Activated CD4-positive, alpha-beta T cell treated with anti-CD3 and anti-CD28 coated beads, Interleukin-2, amount 50 U/mL, for 16 hours (primary cell): ENCODE results near the gene OTX1.

Source experiments
- DNase-seq: peaks from one replicate; pipeline ENCODE4 v3.0.0-alpha.2; 2020

The OTX1 gene

GRCh38 chr2:63047321-63048279, 3.0 kb upstream of the OTX1 start:
- DNase-seq: no peak

- no peak for DNase-seq
Measured at GRCh38 chr2:63048367-63049171, 2.1 kb upstream of the OTX1 start.

- no peak for DNase-seq
Measured at GRCh38 chr2:63049211-63049969, 1.2 kb upstream of the OTX1 start.

DNA sequence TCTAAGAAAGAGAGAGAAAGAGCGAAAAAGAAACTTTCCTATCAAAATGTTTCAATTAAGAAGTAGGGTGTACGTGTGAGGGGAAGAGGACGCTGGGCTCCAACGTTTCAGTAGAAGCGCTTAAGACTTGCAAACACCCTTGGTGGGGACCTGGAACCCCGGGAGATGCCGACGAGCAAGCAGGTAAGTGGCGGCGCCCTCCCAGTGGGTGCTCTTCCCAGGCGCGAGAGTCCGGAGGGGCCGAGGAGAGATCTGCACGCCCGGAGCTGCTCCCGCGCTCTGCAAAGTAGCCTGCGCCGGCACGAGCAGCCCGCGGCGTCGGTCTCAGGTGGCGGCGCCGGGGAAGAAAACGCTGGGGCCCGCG, 678 bp upstream of the OTX1 start:
- DNase-seq: no peak

DNA sequence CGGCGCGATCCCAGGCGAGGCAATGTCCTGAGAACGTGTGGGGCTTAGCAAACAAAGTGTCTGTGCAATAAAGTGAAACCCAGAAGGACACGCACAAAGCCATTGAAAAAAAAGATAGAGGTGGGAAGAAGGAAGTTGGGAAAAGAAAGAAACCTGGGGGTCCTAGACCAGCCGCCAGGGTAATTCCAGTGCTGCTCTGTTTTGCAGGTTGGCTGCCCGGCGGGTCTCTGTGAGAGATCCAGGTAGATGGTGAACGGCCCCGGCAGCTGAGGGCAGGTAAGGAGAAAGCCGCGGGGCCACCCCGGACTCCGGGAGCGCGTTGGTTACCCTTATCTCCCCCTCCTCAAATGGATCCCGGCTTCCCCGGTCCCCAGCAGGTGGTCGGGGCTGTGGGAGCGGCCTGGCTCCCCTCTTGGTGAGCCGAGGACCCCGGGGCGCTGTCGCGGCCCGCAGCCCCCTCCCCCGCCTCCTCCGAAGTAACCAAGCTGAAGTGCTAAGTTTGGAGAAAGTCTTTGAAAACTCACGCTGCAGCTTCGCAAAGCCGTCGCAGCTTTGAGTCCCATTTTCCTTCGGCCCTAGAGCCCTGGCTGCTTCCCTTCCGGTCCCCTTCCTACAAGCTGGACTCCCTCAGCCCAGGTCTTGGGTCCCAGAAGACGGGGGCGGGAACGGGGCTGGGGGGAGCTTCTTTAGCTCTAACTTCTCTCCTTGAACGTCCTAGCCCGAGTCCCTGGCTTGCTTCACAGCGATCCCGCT, 588 bp downstream of the OTX1 start:
- no peak for DNase-seq

DNA sequence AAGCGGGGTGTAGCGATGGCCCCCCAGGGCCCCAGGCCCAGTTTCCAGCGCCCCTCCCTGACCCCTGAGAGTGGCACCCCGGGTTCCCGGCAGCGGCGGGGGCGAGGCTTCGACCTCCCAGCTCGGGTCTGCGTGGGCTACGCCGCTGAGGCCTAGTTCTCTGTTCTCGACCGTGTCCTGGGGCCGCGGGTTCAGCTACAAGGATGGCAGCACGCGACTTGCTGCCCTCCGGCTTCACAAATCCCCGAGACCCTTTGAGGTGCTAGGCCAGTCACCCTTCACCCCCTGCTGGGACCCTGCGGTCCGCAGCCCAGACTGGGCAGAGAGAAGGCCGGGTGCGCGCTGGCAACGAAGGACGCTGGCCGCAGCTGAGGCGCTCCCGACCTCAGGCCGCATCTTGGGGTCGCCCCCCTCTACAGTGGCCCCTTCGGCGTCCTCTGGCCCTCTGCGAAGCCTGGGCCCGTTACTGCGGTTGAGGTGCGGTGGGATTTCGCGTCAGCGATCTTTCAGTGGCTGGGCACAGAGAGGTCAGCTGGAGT, 1.2 kb downstream of the OTX1 start:
- no peak for DNase-seq

GRCh38 chr2:63052411-63053080, 1.9 kb downstream of the OTX1 start:
- no peak for DNase-seq

GRCh38 chr2:63053081-63053888, 2.7 kb downstream of the OTX1 start:
- no peak for DNase-seq

DNA sequence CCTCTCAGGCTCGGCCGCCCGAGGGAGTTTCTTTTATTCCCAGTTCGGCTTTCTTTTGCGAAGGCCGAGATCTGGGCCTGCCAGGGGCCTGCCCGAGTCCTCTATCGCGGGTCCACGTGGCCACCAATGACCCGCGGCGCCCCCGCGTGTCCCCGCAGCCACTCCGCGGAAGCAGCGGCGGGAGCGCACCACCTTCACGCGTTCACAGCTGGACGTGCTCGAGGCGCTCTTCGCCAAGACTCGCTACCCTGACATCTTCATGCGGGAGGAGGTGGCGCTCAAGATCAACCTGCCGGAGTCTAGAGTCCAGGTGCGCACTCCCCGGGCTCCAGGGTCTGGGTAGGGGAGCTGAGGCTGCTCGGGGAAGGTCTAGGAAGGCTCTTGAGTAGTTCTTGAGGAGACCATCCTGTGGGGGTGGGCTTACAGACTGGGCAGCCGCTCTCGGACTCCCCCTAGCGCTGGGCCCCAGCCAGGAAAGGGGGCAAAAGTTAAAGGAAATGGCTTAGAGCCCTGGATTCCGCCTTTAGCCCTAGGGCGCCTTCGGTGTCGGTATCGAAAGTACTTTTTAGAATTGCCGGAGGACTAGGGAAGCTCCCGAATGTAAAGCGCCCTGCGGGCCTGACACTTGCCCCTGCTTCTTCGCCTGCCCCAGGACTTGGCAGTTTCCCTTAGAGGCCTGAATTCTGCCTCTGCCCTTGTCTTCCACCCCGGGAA, 3.4 kb downstream of the OTX1 start:
- peak; percentile 49 for DNase-seq

DNA sequence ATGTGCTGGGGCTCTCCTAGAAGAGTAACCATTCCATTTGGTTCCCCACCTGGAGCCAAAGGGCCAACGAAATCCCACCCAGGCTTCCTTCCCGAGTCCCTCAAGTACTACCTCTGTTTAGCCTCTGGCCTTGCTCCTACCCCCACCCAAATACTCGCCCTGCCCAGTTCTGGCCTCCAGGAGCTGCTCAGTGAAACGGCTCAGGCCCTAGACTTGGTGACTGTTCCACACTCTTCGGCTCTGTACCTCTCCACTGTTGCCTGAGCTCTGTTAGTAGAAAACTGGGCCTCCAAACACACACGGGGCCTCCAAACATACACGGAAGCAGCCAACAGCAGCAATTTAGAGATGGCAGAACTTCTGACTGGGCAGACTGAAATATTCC, 4.2 kb downstream of the OTX1 start:
- no peak for DNase-seq

- DNase-seq: no peak
Measured at GRCh38 chr2:63055226-63056106, 4.8 kb downstream of the OTX1 start.

DNA sequence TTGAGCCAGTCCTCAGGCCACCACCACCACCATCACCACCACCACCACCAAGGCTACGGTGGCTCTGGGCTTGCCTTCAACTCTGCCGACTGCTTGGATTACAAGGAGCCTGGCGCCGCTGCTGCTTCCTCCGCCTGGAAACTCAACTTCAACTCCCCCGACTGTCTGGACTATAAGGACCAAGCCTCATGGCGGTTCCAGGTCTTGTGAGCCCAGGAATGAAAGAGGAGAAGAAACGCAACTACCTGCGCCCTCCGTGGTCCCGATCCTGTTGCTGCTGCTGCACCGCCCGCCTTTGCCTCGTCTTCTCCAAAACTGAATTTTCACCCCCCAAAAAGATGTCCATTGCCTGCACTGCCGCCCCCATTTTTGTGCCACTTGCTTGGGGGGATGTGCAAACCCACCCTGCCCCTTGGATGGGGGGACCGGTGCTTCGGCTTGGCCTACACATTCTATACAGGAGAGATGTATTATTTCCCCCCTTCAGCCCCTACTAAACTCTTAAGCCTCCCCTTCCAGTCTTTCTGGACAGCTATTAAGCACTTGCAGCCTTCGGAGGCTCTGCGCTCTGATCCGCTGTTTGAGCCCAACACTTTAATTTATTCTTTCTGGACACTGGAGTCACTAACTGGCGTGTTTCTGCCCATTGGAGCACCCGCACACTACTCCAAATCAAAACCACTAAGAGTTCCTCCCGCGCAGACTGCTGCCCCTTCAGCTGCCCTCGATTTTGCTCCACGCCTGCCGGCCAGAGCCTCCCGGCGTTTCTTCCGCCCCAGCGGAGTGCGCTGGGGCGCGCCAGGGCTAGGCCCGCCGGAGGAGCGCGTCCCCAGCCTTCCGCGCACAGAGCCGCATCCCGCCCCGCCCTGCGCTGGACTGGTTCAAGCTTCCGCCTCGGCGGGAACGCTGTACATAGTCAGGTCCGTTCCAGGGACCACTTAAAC, 5.7 kb downstream of the OTX1 start:
- peak; percentile 29 for DNase-seq

DNA sequence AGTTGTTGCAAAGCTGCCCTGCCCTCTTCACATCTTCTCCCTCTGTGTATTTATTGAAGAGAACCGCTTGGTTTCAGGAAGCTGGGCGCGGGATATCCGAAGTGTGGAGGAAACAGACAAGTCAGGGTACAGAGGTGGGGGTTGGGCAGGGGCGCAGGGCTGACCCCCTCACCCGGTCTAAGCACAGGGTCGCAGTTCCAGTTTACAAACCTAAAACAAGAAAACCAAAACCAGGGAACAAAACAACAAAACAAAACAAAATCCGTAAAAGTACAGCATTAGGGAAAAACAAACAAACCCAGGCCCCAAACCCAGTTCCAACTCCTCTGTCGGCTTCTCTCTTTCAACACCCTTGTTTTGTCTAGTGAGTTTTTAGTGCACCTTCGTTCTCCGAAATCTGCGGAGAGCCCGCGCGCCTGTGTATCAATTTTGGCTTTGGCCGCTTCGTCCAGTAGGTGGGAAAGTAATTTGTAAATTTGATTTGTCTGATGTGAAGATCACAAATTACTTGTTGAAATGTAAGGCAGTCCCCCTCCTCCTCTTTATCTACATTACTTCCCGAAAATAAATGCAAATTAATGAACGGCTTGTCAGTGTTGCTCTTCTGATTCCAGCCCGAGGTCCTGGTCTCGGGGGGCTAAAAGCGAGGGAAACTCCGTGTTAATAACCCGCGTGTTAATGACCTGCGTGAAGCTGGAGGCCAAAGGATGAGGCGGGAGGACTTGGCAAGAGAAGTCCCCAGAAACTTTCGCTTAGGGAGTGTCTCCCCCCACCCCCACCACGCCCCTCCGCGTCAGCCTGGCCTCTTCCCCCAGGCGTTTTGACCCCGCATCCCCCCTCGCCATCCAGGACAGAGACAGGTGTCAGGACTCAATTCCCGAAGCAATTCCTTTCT, 6.9 kb downstream of the OTX1 start:
- no peak for DNase-seq

DNA sequence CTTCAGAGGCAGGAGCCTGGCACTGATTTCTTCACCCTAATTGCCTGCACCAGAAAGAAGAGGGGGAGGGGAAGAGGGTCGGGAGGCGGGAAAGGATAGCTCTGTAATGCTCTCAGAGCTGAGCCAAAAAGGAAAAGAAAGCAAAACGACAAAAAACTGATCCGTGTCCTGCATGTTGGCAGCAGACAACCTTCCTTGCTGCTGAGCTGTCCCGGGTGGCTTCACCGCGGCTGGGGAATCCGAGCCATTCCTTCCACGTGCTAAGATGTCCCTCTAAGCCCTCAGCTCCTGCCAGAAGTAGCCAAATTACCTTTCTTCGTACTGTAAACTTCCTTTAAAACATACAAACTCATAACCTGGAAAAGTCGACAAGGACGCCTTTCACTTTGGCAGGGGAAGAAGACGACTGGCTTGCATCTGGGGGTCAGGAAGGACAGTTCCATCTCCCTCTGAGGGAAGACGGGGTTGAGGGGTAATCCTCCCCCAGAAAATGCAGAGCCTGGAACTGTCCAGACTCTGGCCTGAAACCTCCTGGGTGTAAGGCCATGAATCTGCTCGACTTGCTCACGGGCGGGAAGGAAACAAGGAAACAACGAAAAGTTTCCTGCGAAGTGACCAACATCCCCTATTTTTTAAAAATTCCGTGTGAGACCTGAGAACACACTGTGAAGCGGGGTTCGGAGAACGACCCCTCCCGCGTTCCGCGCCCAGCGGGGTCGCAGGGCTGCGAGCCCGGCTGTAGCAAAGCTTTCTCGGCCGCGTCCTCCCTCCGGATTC, 7.7 kb downstream of the OTX1 start:
- DNase-seq: no peak

- DNase-seq: no peak
Measured at GRCh38 chr2:63058921-63059792, 8.5 kb downstream of the OTX1 start.
